Sigmoid colon (tissue), 4 donors: ENCODE measurements around the gene MED25.

Experiments used
- EP300 ChIP-seq, 4 donors: sonication (generic); formaldehyde crosslinking; IDR thresholded peaks; one replicate each; pipeline ENCODE4 v1.6.1; 2017; ENCODE audit warnings: antibody characterized with exemption in 4 of 4
- POLR2A ChIP-seq, 2 donors: fragments of 450-650 bp; IDR thresholded peaks; one replicate each; pipeline ENCODE4 v1.6.1; 2016; ENCODE audit warnings: antibody characterized with exemption in 2 of 2, mild to moderate bottlenecking in 2 of 2, moderate library complexity in 2 of 2
- POLR2AphosphoS5 ChIP-seq, 4 donors: sonication (generic); formaldehyde crosslinking; IDR thresholded peaks; one replicate each; pipeline ENCODE4 v1.6.1; 2017; ENCODE audit warnings: antibody characterized with exemption in 4 of 4
- TF ChIP-seq, protein P1 (sequence below), 4 experiments: fragments of 450-650 bp in 3 of 4; fragments of 200-600 bp in 1 of 4; IDR thresholded peaks; one replicate each; pipeline ENCODE4 v1.5.1; 2016 to 2019; ENCODE audit warnings: antibody characterized with exemption in 4 of 4, mild to moderate bottlenecking in 3 of 4, moderate library complexity in 2 of 4

DNA sequence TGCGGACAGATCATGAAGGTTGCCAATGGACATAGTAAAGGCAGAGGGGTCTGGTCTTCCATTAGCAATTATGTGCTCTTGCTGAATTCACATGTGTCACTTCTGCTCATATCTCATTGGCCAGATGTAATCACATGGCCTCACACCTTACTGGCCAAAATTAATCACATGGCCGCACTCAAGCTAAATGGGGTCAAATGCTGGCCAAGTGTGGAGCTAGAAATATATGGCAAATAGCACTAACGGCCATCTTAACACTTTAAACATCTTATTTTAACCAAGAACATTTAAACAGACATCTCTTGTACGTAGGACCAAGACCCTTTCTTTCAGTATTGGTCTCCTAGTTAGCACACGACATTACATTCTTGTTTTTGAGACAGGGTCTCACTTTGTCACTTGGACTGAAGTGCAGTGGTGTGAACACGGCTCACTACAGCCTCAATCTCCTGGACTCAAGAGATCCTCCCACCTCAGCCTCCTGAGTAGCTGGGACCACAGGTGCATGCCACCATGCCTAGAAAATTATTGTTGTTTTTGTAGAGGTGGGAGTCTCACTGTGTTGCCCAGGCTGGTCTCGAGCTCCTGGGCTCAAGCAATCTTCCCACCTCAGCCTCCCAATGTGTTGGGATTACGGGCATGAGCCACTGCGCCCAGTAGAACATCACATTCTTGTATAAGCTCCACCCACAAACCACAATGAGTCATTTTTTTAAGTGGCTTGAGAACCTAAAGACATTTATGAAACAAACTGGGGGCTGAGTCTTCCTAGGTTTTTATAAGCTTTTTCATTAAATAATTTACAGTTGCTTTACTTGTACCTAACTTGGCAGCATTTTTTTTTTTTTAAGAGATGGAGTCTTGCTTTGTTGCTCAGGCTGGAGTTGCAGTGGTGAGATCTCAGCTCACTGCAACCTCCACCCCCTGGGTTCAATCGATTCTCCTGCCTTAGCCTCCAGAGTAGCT lies 29.9 kb downstream of the MED25 start:
- TF ChIP-seq, protein P1, sequence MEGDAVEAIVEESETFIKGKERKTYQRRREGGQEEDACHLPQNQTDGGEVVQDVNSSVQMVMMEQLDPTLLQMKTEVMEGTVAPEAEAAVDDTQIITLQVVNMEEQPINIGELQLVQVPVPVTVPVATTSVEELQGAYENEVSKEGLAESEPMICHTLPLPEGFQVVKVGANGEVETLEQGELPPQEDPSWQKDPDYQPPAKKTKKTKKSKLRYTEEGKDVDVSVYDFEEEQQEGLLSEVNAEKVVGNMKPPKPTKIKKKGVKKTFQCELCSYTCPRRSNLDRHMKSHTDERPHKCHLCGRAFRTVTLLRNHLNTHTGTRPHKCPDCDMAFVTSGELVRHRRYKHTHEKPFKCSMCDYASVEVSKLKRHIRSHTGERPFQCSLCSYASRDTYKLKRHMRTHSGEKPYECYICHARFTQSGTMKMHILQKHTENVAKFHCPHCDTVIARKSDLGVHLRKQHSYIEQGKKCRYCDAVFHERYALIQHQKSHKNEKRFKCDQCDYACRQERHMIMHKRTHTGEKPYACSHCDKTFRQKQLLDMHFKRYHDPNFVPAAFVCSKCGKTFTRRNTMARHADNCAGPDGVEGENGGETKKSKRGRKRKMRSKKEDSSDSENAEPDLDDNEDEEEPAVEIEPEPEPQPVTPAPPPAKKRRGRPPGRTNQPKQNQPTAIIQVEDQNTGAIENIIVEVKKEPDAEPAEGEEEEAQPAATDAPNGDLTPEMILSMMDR (IDR thresholded peaks at IDR 0.05) = no peak
- TF ChIP-seq POLR2A (IDR thresholded peaks at IDR 0.05) (no peak), POLR2AphosphoS5 (IDR thresholded peaks at IDR 0.05) (no peak), EP300 (IDR thresholded peaks at IDR 0.05) (no peak)
